ENCODE data around the gene ADCY1. TPM values are rescaled to one million over a fixed set of nuclear protein-coding genes. Genes with fewer than 3 reads are reported as not detected.

Gene ADCY1
- total RNA-seq, 1 experiment from 2014 or later, result 0.71 TPM

DNA sequence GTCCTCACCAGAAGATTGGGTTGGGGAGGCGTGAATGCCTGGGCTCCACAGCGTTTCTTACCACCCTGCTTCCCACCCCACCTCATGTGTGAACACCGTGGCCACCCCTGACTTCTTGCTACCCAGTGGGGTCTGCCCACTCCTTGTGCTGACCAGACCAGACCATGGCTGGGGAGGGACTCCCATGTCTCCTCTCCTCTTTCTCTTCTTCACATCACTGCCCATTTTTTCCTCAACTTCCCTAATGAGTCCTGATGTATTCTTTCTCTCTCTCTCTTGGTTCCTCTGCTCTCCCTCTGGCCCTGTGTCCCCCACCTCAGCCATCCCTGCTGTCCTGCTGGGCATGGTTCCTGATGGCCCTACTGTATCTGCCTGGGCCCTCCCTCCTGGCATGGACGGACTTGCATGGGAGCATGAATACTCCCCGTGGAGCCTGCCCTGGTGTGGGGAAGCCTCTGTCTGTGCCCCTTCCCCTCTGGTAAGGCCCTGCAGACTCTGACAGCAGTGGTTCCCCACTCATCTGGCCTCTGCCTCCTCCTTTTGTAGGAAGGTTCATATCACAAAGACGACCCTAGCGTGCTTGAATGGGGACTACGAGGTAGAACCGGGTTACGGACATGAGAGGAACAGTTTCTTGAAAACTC, 85.5 kb downstream of the ADCY1 start:
- BruUV-seq (replicated peaks), result no TSS peak
- H3K36me3 ChIP-seq (ENCODE audit: insufficient read depth, low read length, poor library complexity, severe bottlenecking), result no peaks in the 10 kb centered on the region
- DNase-seq (ENCODE audit: low spot score), result no peak
- intact Hi-C loops (cut with micrococcal nuclease; ENCODE audit: unreplicated experiment), result loop anchor here (5.0 kb wide), 1 partner anchor 193 kb away; no protein-coding TSS in a partner anchor
- POLR2A ChIA-PET (ENCODE audit: low non-redundant PET), result no interaction called here
- H3K4me1 ChIP-seq (ENCODE audit: insufficient read depth, low read length, poor library complexity, severe bottlenecking), result no peaks in the 10 kb centered on the region
- CTCF ChIA-PET, result no interaction called here
- no peak for TF ChIP-seq EZH2 (IDR thresholded peaks at IDR 0.05; ENCODE audit: borderline replicate concordance, low read depth, low read length, poor library complexity, severe bottlenecking)
- TF ChIP-seq, protein P1, sequence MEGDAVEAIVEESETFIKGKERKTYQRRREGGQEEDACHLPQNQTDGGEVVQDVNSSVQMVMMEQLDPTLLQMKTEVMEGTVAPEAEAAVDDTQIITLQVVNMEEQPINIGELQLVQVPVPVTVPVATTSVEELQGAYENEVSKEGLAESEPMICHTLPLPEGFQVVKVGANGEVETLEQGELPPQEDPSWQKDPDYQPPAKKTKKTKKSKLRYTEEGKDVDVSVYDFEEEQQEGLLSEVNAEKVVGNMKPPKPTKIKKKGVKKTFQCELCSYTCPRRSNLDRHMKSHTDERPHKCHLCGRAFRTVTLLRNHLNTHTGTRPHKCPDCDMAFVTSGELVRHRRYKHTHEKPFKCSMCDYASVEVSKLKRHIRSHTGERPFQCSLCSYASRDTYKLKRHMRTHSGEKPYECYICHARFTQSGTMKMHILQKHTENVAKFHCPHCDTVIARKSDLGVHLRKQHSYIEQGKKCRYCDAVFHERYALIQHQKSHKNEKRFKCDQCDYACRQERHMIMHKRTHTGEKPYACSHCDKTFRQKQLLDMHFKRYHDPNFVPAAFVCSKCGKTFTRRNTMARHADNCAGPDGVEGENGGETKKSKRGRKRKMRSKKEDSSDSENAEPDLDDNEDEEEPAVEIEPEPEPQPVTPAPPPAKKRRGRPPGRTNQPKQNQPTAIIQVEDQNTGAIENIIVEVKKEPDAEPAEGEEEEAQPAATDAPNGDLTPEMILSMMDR (conservative IDR thresholded peaks at IDR 0.05; ENCODE audit: low read depth, low read length), result no peak
- H3K4me3 ChIP-seq (ENCODE audit: low read depth, low read length, poor library complexity, severe bottlenecking), result no peak overlapping the region
- H3K9me3 ChIP-seq (ENCODE audit: low read depth, low read length, poor library complexity, severe bottlenecking), result no peaks in the 10 kb centered on the region
- no peak overlapping the region for H3K27ac ChIP-seq (ENCODE audit: low read depth, low read length, poor library complexity, severe bottlenecking)
- no peaks in the 10 kb centered on the region for H3K27me3 ChIP-seq (replicated peaks; ENCODE audit: insufficient read depth, low read depth, low read length, poor library complexity)

DNA sequence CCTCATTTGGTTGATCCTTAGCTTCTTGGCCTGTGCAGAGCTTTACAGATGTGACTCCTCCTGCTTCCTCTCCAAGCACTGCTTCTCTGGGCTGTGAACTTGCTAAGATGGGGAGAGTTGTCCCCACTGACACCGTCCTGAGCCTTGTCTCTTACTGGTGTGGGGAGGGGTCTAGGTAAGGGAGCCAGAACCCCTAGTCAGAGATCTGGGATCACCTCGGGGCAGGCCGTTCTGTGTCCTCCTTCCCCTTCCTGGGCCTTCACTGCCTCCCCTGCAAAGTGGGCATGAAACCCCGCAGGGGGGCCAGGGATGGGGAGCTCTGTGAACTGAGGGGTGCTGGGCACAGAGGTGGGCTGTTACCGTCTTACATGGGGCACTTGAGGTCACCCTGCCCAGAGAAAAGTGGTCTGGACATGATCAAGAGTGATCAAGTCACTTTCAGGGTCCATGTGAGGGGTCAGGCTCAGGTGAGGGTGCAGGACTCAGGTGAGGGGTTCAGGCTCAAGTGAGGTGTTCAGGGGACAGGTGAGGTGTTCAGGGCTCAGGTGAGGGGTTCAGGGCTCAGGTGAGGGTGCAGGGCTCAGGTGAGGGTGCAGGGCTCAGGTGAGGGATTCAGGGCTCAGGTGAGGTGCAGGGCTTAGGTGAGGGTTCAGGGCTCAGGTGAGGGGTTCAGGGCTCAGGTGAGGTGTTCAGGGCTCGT, 86.2 kb downstream of the ADCY1 start:
- no peak for DNase-seq (ENCODE audit: low spot score)
- TF ChIP-seq, protein P1 (conservative IDR thresholded peaks at IDR 0.05; ENCODE audit: low read depth, low read length), result no peak
- no peak for TF ChIP-seq EZH2 (IDR thresholded peaks at IDR 0.05; ENCODE audit: borderline replicate concordance, low read depth, low read length, poor library complexity, severe bottlenecking)
- no peaks in the 10 kb centered on the region for H3K36me3 ChIP-seq (ENCODE audit: insufficient read depth, low read length, poor library complexity, severe bottlenecking)
- H3K27me3 ChIP-seq (replicated peaks; ENCODE audit: insufficient read depth, low read depth, low read length, poor library complexity), result no peaks in the 10 kb centered on the region
- intact Hi-C loops (cut with micrococcal nuclease; ENCODE audit: unreplicated experiment), result loop anchor here (5.0 kb wide), 1 partner anchor 192 kb away; no protein-coding TSS in a partner anchor
- no peak overlapping the region for H3K4me3 ChIP-seq (ENCODE audit: low read depth, low read length, poor library complexity, severe bottlenecking)
- H3K9me3 ChIP-seq (ENCODE audit: low read depth, low read length, poor library complexity, severe bottlenecking), result no peaks in the 10 kb centered on the region
- H3K27ac ChIP-seq (ENCODE audit: low read depth, low read length, poor library complexity, severe bottlenecking), result no peak overlapping the region
- ChIA-PET CTCF (no interaction called here), POLR2A (ENCODE audit: low non-redundant PET) (no interaction called here)
- no peaks in the 10 kb centered on the region for H3K4me1 ChIP-seq (ENCODE audit: insufficient read depth, low read length, poor library complexity, severe bottlenecking)
- BruUV-seq (replicated peaks), result no TSS peak

DNA sequence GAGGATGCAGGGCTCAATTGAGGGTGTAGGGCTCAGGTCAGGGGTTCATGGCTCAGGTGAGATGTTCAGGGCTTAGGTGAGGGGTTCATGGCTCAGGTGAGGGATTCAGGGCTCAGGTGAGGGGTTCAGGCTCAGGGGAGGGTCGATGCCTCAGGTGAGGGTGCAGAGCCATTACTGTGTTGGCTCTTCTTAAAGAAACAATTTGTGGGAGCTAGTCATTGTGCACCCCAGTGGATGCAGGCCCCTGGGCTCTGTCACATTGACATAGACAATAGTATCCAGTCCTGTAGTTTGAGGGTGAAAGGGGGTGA, 86.7 kb downstream of the ADCY1 start:
- POLR2A ChIA-PET (ENCODE audit: low non-redundant PET), result no interaction called here
- intact Hi-C loops (cut with micrococcal nuclease; ENCODE audit: unreplicated experiment), result loop anchor here (5.0 kb wide), 1 partner anchor 191 kb away; no protein-coding TSS in a partner anchor
- CTCF ChIA-PET, result no interaction called here
- no peak for DNase-seq (ENCODE audit: low spot score)
- H3K4me1 ChIP-seq (ENCODE audit: insufficient read depth, low read length, poor library complexity, severe bottlenecking), result no peaks in the 10 kb centered on the region
- H3K4me3 ChIP-seq (ENCODE audit: low read depth, low read length, poor library complexity, severe bottlenecking), result no peak overlapping the region
- no peaks in the 10 kb centered on the region for H3K27me3 ChIP-seq (replicated peaks; ENCODE audit: insufficient read depth, low read depth, low read length, poor library complexity)
- H3K27ac ChIP-seq (ENCODE audit: low read depth, low read length, poor library complexity, severe bottlenecking), result no peak overlapping the region
- H3K9me3 ChIP-seq (ENCODE audit: low read depth, low read length, poor library complexity, severe bottlenecking), result no peaks in the 10 kb centered on the region
- no TSS peak for BruUV-seq (replicated peaks)
- H3K36me3 ChIP-seq (ENCODE audit: insufficient read depth, low read length, poor library complexity, severe bottlenecking), result no peaks in the 10 kb centered on the region
- TF ChIP-seq, protein P1 (conservative IDR thresholded peaks at IDR 0.05; ENCODE audit: low read depth, low read length), result no peak
- no peak for TF ChIP-seq EZH2 (IDR thresholded peaks at IDR 0.05; ENCODE audit: borderline replicate concordance, low read depth, low read length, poor library complexity, severe bottlenecking)

Data from A673 (cell line).